Colonic mucosa (tissue), 4 donors: Measurements from ENCODE around the gene NACC2. TPM values are rescaled to one million over a fixed set of nuclear protein-coding genes. Genes with fewer than 3 reads are reported as not detected.

Experiments used
- DNase-seq: peaks from one replicate; pipeline ENCODE4 v3.0.0-alpha.2; 2020
- H3K27ac ChIP-seq: fragments of 200-600 bp; one replicate; pipeline ENCODE4 v1.8.0; 2021
- H3K27me3 ChIP-seq: fragments of 200-600 bp; one replicate; pipeline ENCODE4 v1.8.0; 2021
- H3K36me3 ChIP-seq: fragments of 200-600 bp; one replicate; pipeline ENCODE4 v1.8.0; 2021
- H3K4me1 ChIP-seq: fragments of 200-600 bp; one replicate; pipeline ENCODE4 v1.8.0; 2021; ENCODE audit warnings: mild to moderate bottlenecking
- H3K4me3 ChIP-seq: fragments of 200-600 bp; one replicate; pipeline ENCODE4 v1.8.0; 2021
- H3K9ac ChIP-seq, 2 donors: one replicate each; pipeline ENCODE4 v1.7.0; 2013; ENCODE audit warnings: control low read depth in 2 of 2, low read depth in 2 of 2, low read length in 2 of 2
- H3K9me3 ChIP-seq: fragments of 200-600 bp; one replicate; pipeline ENCODE4 v1.8.0; 2021
- CTCF ChIP-seq: fragments of 200-600 bp; IDR thresholded peaks from one replicate; pipeline ENCODE4 v1.8.0; 2022; ENCODE audit warnings: antibody characterized with exemption, mild to moderate bottlenecking
- intact Hi-C: fragments of 100-400 bp; cut with DNase I; formaldehyde crosslinking; loops from one replicate; pipeline ENCODE4 v1.14.1; 2022
- total RNA-seq, 2 donors: library from RNA; stranded (reverse); fragmentation: NEBNext Ultra II Directional in 1 of 2; extraction: Animal tissue kit (Norgen Biotek cat#: 25700) in 1 of 2; gene quantifications; one replicate each; pipeline ENCODE4 v1.2.1, GENCODE V29; 2021
- donor health status: healthy.
- donor health status: DM: no; HTN: no; CAD: no.
- donor health status: DM: no; HTN: no; CAD: no.

The NACC2 gene
- total RNA-seq, 2 donors from 2014 or later = 20.3 to 21.0 TPM

- intact Hi-C loops = no loop called here
- no peak for DNase-seq
- Histone ChIP-seq H3K9me3 (no peaks in the 10 kb centered on the region), H3K4me3 (no peak overlapping the region), H3K27ac (no peak overlapping the region), H3K4me1 (no peaks in the 10 kb centered on the region), H3K36me3 (no peaks in the 10 kb centered on the region), H3K9ac (no peak overlapping the region), H3K27me3 (no peaks in the 10 kb centered on the region)
- no peak for TF ChIP-seq CTCF
Observed at GRCh38 chr9:136020671-136021070, 74.4 kb downstream of the NACC2 start.

- Histone ChIP-seq H3K4me1 (no peaks in the 10 kb centered on the region), H3K27ac (no peak overlapping the region), H3K4me3 (no peak overlapping the region), H3K9ac (no peak overlapping the region), H3K27me3 (no peaks in the 10 kb centered on the region), H3K9me3 (no peaks in the 10 kb centered on the region), H3K36me3 (no peaks in the 10 kb centered on the region)
- DNase-seq = no peak
- TF ChIP-seq CTCF = no peak
- intact Hi-C loops = no loop called here
Observed at GRCh38 chr9:136020206-136020605, 74.9 kb downstream of the NACC2 start.

GRCh38 chr9:136019681-136020060 lies 75.4 kb downstream of the NACC2 start:
- H3K27ac ChIP-seq = no peak overlapping the region
- intact Hi-C loops = no loop called here
- no peak for DNase-seq
- H3K4me3 ChIP-seq = no peak overlapping the region
- TF ChIP-seq CTCF = no peak
- no peak overlapping the region for H3K9ac ChIP-seq
- H3K4me1 ChIP-seq = no peaks in the 10 kb centered on the region
- H3K36me3 ChIP-seq = no peaks in the 10 kb centered on the region
- no peaks in the 10 kb centered on the region for H3K9me3 ChIP-seq
- no peaks in the 10 kb centered on the region for H3K27me3 ChIP-seq

GRCh38 chr9:136019041-136019680 lies 75.9 kb downstream of the NACC2 start:
- Histone ChIP-seq H3K27ac (no peak overlapping the region), H3K9ac (no peak overlapping the region), H3K27me3 (no peaks in the 10 kb centered on the region), H3K36me3 (no peaks in the 10 kb centered on the region), H3K9me3 (no peaks in the 10 kb centered on the region), H3K4me1 (no peaks in the 10 kb centered on the region), H3K4me3 (no peak overlapping the region)
- intact Hi-C loops = no loop called here
- TF ChIP-seq CTCF = no peak
- DNase-seq = no peak

GRCh38 chr9:136018257-136019031 lies 76.6 kb downstream of the NACC2 start:
- no peak for DNase-seq
- H3K9ac ChIP-seq = no peak overlapping the region
- H3K4me1 ChIP-seq = no peaks in the 10 kb centered on the region
- intact Hi-C loops = no loop called here
- H3K9me3 ChIP-seq = no peaks in the 10 kb centered on the region
- no peak overlapping the region for H3K27ac ChIP-seq
- no peak overlapping the region for H3K4me3 ChIP-seq
- no peak for TF ChIP-seq CTCF
- H3K36me3 ChIP-seq = no peaks in the 10 kb centered on the region
- H3K27me3 ChIP-seq = no peaks in the 10 kb centered on the region
